ENCODE measurements around the gene LRRK2.

Gene LRRK2

DNA sequence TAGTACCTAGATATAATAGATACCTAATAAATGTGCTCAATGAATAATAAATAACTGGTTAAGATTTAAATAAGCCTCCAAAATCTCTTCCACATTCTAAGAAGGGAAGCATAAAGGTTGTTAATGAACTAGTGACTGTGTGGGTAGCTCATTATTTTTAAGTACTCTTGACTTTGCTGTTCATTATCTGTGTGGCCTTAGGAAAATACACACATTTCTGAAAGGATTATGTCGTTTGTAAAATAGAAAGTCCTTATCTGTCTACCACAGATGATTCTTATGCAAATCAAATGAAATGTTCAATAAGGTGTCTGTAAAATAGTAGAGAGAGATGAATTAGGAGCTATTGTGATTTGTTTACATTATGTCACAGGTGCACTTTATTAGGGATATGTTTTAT, 119.5 kb downstream of the LRRK2 start:
- Histone ChIP-seq H3K36me3 (ENCODE audit: insufficient read depth, low read length) (no peaks in the 10 kb centered on the region), H3K4me1 (ENCODE audit: insufficient read depth, low read length) (no peaks in the 10 kb centered on the region), H3K79me2 (ENCODE audit: insufficient read depth, low read length) (no peaks in the 10 kb centered on the region), H4K20me1 (ENCODE audit: insufficient read depth, low read length) (no peaks in the 10 kb centered on the region), H3K27ac (ENCODE audit: low read length) (no peak overlapping the region), H3K4me3 (ENCODE audit: low read depth in 1 of 2, low read length in 2 of 2) (no peak overlapping the region), H3K9me3 (ENCODE audit: insufficient read depth, low read length, severe bottlenecking) (no peaks in the 10 kb centered on the region), H3K27me3 (ENCODE audit: insufficient read depth, low read length, poor library complexity) (no peaks in the 10 kb centered on the region), H3K9ac (ENCODE audit: low read depth, low read length) (no peak overlapping the region), H2AFZ (ENCODE audit: low read depth, low read length) (no peak overlapping the region), H3K4me2 (ENCODE audit: insufficient read depth, low read length) (no peak overlapping the region)
- no peak for TF ChIP-seq EZH2 (IDR thresholded peaks at IDR 0.05; ENCODE audit: borderline replicate concordance, low read depth, low read length, severe bottlenecking)
- TF ChIP-seq, protein P1, sequence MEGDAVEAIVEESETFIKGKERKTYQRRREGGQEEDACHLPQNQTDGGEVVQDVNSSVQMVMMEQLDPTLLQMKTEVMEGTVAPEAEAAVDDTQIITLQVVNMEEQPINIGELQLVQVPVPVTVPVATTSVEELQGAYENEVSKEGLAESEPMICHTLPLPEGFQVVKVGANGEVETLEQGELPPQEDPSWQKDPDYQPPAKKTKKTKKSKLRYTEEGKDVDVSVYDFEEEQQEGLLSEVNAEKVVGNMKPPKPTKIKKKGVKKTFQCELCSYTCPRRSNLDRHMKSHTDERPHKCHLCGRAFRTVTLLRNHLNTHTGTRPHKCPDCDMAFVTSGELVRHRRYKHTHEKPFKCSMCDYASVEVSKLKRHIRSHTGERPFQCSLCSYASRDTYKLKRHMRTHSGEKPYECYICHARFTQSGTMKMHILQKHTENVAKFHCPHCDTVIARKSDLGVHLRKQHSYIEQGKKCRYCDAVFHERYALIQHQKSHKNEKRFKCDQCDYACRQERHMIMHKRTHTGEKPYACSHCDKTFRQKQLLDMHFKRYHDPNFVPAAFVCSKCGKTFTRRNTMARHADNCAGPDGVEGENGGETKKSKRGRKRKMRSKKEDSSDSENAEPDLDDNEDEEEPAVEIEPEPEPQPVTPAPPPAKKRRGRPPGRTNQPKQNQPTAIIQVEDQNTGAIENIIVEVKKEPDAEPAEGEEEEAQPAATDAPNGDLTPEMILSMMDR (IDR thresholded peaks at IDR 0.05; ENCODE audit: borderline replicate concordance, extremely low read depth, low read length, poor library complexity, severe bottlenecking), result no peak
- no peak for ATAC-seq (ENCODE audit: insufficient read depth, low read depth)
- no peak for DNase-seq

DNA sequence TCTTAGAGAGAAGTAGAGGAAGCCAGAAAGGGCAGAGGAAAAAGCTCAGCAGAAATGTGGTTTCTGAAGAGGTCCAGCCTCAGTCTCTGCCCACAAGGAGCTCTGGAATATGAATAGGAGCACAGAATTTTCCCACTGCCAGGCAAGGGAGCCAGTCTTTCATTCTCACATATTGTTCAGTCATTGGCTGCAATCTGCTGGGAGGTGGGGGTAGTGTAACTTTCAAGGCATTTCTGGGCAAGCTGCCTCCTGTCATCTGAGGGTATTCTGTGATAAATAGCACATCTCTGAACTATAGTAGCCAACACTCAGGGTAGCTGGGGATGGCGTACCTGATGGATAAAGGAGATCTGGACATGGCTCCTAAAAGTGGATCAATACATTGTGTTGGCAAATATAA, 127.2 kb downstream of the LRRK2 start:
- DNase-seq (no peak), ATAC-seq (ENCODE audit: insufficient read depth, low read depth) (no peak)
- no peaks in the 10 kb centered on the region for H4K20me1 ChIP-seq (ENCODE audit: insufficient read depth, low read length)
- no peaks in the 10 kb centered on the region for H3K9me3 ChIP-seq (ENCODE audit: insufficient read depth, low read length, severe bottlenecking)
- no peak overlapping the region for H3K4me2 ChIP-seq (ENCODE audit: insufficient read depth, low read length)
- H3K27me3 ChIP-seq (ENCODE audit: insufficient read depth, low read length, poor library complexity), result no peaks in the 10 kb centered on the region
- no peaks in the 10 kb centered on the region for H3K4me1 ChIP-seq (ENCODE audit: insufficient read depth, low read length)
- H3K36me3 ChIP-seq (ENCODE audit: insufficient read depth, low read length), result no peaks in the 10 kb centered on the region
- H3K79me2 ChIP-seq (ENCODE audit: insufficient read depth, low read length), result no peaks in the 10 kb centered on the region
- no peak overlapping the region for H2AFZ ChIP-seq (ENCODE audit: low read depth, low read length)
- H3K9ac ChIP-seq (ENCODE audit: low read depth, low read length), result no peak overlapping the region
- no peak overlapping the region for H3K27ac ChIP-seq (ENCODE audit: low read length)
- TF ChIP-seq EZH2 (IDR thresholded peaks at IDR 0.05; ENCODE audit: borderline replicate concordance, low read depth, low read length, severe bottlenecking), result no peak
- TF ChIP-seq, protein P1 (IDR thresholded peaks at IDR 0.05; ENCODE audit: borderline replicate concordance, extremely low read depth, low read length, poor library complexity, severe bottlenecking), result no peak
- H3K4me3 ChIP-seq (ENCODE audit: low read depth in 1 of 2, low read length in 2 of 2), result no peak overlapping the region

DNA sequence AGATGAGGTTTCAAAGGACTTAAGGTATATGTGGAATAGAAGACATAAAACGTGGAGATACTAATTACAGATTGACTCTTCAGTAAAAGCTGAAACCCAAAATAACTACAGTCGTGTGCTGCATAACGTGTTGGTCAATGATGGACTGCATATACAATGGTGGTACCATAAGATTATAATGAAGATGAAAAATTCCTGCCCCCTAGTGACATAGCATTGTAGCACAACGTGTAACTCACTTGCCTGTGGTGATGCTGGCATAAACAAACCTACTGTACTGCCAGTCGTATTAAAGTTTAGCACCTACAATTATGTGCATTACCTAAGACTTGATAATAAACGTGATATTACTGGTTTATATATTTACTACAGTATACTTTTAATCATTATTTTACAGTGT, 150.3 kb downstream of the LRRK2 start:
- no peak overlapping the region for H3K27ac ChIP-seq (ENCODE audit: low read length)
- no peak for DNase-seq
- no peaks in the 10 kb centered on the region for H3K9me3 ChIP-seq (ENCODE audit: insufficient read depth, low read length, severe bottlenecking)
- H3K36me3 ChIP-seq (ENCODE audit: insufficient read depth, low read length), result no peaks in the 10 kb centered on the region
- no peak overlapping the region for H2AFZ ChIP-seq (ENCODE audit: low read depth, low read length)
- no peaks in the 10 kb centered on the region for H3K79me2 ChIP-seq (ENCODE audit: insufficient read depth, low read length)
- TF ChIP-seq EZH2 (IDR thresholded peaks at IDR 0.05; ENCODE audit: borderline replicate concordance, low read depth, low read length, severe bottlenecking), result no peak
- TF ChIP-seq, protein P1 (IDR thresholded peaks at IDR 0.05; ENCODE audit: borderline replicate concordance, extremely low read depth, low read length, poor library complexity, severe bottlenecking), result no peak
- H3K9ac ChIP-seq (ENCODE audit: low read depth, low read length), result no peak overlapping the region
- H3K4me2 ChIP-seq (ENCODE audit: insufficient read depth, low read length), result no peak overlapping the region
- no peak overlapping the region for H3K4me3 ChIP-seq (ENCODE audit: low read depth in 1 of 2, low read length in 2 of 2)
- no peaks in the 10 kb centered on the region for H4K20me1 ChIP-seq (ENCODE audit: insufficient read depth, low read length)
- H3K27me3 ChIP-seq (ENCODE audit: insufficient read depth, low read length, poor library complexity), result no peaks in the 10 kb centered on the region
- no peaks in the 10 kb centered on the region for H3K4me1 ChIP-seq (ENCODE audit: insufficient read depth, low read length)
- no peak for ATAC-seq (ENCODE audit: insufficient read depth, low read depth)
